Measurements from ENCODE around the gene CNOT1.
"Not testable (repeated sequence)": the region's sequence is repeated elsewhere in the genome, so short reads cannot be mapped to it uniquely, and the experiment has no call there.

Gene CNOT1

GRCh38 chr16:58614860-58615259 is 14.8 kb downstream of the CNOT1 start:
- Histone ChIP-seq H3K27ac (ENCODE audit: insufficient read depth, low read depth, low read length, poor library complexity, severe bottlenecking) (no peak overlapping the region), H3K36me3 (ENCODE audit: control insufficient read depth, insufficient read depth, low read length) (peaks cover 17% of the 10 kb centered on the region), H3K4me3 (ENCODE audit: insufficient read depth, low read depth, low read length) (no peak overlapping the region), H3K4me1 (ENCODE audit: control insufficient read depth, insufficient read depth, low read length) (no peaks in the 10 kb centered on the region), H3K27me3 (ENCODE audit: control insufficient read depth, insufficient read depth, low read length, poor library complexity, severe bottlenecking) (no peaks in the 10 kb centered on the region), H3K9me3 (ENCODE audit: control insufficient read depth, low read length) (no peaks in the 10 kb centered on the region)
- WGBS, 2 experiments, result 95 to 97% methylated on average over 6 of the region's 6 CpGs

DNA sequence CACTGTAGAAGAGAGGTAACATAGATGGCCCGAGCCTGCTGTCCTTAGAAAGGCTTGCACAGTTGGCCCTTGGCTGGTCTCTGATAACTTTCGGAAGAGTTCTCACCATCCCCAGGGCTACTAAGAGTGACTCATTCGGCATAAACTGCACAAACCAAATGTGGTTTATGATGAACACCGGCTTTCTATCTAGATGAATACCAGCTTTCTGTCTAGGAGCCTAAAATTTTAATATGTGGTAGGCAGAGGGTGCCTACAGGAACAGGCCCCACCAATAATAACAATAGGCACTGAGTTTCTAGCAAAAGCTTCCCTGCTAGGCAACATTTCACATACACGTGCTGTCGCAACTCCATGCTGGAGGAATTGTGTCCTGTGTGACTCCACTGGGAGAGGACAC is 15.4 kb downstream of the CNOT1 start:
- H3K27ac ChIP-seq (ENCODE audit: insufficient read depth, low read depth, low read length, poor library complexity, severe bottlenecking), result no peak overlapping the region
- H3K9me3 ChIP-seq (ENCODE audit: control insufficient read depth, low read length), result no peaks in the 10 kb centered on the region
- H3K4me1 ChIP-seq (ENCODE audit: control insufficient read depth, insufficient read depth, low read length), result no peaks in the 10 kb centered on the region
- H3K27me3 ChIP-seq (ENCODE audit: control insufficient read depth, insufficient read depth, low read length, poor library complexity, severe bottlenecking), result no peaks in the 10 kb centered on the region
- H3K36me3 ChIP-seq (ENCODE audit: control insufficient read depth, insufficient read depth, low read length), result peaks cover 12% of the 10 kb centered on the region
- no peak overlapping the region for H3K4me3 ChIP-seq (ENCODE audit: insufficient read depth, low read depth, low read length)
- 81% methylated on average over 6 of the region's 6 CpGs for WGBS, 2 experiments

GRCh38 chr16:58612965-58613364 is 16.7 kb downstream of the CNOT1 start:
- peaks cover 12% of the 10 kb centered on the region for H3K36me3 ChIP-seq (ENCODE audit: control insufficient read depth, insufficient read depth, low read length)
- H3K4me3 ChIP-seq (ENCODE audit: insufficient read depth, low read depth, low read length); H3K27me3 ChIP-seq (ENCODE audit: control insufficient read depth, insufficient read depth, low read length, poor library complexity, severe bottlenecking); H3K4me1 ChIP-seq (ENCODE audit: control insufficient read depth, insufficient read depth, low read length); H3K27ac ChIP-seq (ENCODE audit: insufficient read depth, low read depth, low read length, poor library complexity, severe bottlenecking); H3K9me3 ChIP-seq (ENCODE audit: control insufficient read depth, low read length): not testable (repeated sequence)
- WGBS, 2 experiments, result 94 to 95% methylated on average over 7 of the region's 7 CpGs

DNA sequence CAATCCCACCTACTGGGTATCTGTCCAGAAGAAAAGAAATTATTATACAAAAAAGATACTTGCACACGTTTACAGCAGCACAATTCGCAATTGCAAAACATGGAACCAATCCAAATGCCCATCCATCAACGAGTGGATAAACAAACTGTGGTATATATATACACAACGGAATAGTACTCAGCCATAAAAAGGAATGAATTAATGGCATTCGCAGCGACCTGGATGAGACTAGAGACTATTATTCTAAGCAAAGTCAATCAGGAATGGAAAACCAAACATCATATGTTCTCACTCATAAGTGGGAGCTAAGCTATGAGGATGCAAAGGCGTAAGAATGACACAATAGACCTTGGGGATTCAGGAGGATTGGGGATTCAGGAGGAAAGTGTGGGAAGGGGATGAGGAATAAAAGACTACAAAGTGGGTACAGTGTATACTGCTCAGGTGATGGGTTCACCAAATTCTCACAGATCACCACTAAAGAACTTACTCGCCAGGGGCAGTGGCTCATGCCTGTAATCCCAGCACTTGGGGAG is 21.0 kb downstream of the CNOT1 start:
- Histone ChIP-seq H3K36me3 (ENCODE audit: control insufficient read depth, insufficient read depth, low read length) (peaks cover 23% of the 10 kb centered on the region), H3K27me3 (ENCODE audit: control insufficient read depth, insufficient read depth, low read length, poor library complexity, severe bottlenecking) (no peaks in the 10 kb centered on the region), H3K9me3 (ENCODE audit: control insufficient read depth, low read length) (no peaks in the 10 kb centered on the region), H3K4me3 (ENCODE audit: insufficient read depth, low read depth, low read length) (no peak overlapping the region), H3K4me1 (ENCODE audit: control insufficient read depth, insufficient read depth, low read length) (no peaks in the 10 kb centered on the region), H3K27ac (ENCODE audit: insufficient read depth, low read depth, low read length, poor library complexity, severe bottlenecking) (no peak overlapping the region)
- 79 to 81% methylated on average over 8 of the region's 8 CpGs for WGBS, 2 experiments

- H3K4me1 ChIP-seq (ENCODE audit: control insufficient read depth, insufficient read depth, low read length), result no peaks in the 10 kb centered on the region
- H3K9me3 ChIP-seq (ENCODE audit: control insufficient read depth, low read length), result no peaks in the 10 kb centered on the region
- no peak overlapping the region for H3K4me3 ChIP-seq (ENCODE audit: insufficient read depth, low read depth, low read length)
- H3K27ac ChIP-seq (ENCODE audit: insufficient read depth, low read depth, low read length, poor library complexity, severe bottlenecking), result no peak overlapping the region
- WGBS, 2 experiments, result 96 to 98% methylated on average over 7 of the region's 7 CpGs
- no peaks in the 10 kb centered on the region for H3K27me3 ChIP-seq (ENCODE audit: control insufficient read depth, insufficient read depth, low read length, poor library complexity, severe bottlenecking)
- peaks cover 15% of the 10 kb centered on the region for H3K36me3 ChIP-seq (ENCODE audit: control insufficient read depth, insufficient read depth, low read length)
These were observed 24.1 kb downstream of the CNOT1 start for GRCh38 chr16:58605562-58605961.

DNA sequence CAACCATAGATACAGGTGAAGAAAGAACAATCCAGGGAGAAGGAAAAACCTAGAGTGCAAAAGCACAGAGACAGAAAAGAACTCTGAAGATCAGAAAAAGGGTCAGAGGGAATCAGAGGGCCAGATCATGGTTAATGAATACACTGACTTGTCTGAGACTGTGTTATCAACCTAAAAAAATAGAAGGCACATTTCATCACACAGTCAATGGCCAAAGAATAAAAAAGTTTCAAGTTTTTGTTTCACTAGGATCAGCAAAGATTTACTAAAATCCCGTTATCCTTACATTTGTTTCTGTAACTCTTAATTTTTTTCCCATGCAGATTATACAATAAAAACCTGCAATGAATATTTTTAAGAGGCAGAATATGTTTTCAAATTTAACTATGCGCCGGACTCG is 38.5 kb downstream of the CNOT1 start:
- 54 to 55% methylated on average over 3 to 4 of the region's 4 CpGs for WGBS, 2 experiments
- peaks cover 43% of the 10 kb centered on the region for H3K36me3 ChIP-seq (ENCODE audit: control insufficient read depth, insufficient read depth, low read length)
- H3K4me1 ChIP-seq (ENCODE audit: control insufficient read depth, insufficient read depth, low read length), result no peaks in the 10 kb centered on the region
- H3K27ac ChIP-seq (ENCODE audit: insufficient read depth, low read depth, low read length, poor library complexity, severe bottlenecking), result no peak overlapping the region
- H3K9me3 ChIP-seq (ENCODE audit: control insufficient read depth, low read length), result no peaks in the 10 kb centered on the region
- H3K27me3 ChIP-seq (ENCODE audit: control insufficient read depth, insufficient read depth, low read length, poor library complexity, severe bottlenecking), result no peaks in the 10 kb centered on the region
- no peak overlapping the region for H3K4me3 ChIP-seq (ENCODE audit: insufficient read depth, low read depth, low read length)

DNA sequence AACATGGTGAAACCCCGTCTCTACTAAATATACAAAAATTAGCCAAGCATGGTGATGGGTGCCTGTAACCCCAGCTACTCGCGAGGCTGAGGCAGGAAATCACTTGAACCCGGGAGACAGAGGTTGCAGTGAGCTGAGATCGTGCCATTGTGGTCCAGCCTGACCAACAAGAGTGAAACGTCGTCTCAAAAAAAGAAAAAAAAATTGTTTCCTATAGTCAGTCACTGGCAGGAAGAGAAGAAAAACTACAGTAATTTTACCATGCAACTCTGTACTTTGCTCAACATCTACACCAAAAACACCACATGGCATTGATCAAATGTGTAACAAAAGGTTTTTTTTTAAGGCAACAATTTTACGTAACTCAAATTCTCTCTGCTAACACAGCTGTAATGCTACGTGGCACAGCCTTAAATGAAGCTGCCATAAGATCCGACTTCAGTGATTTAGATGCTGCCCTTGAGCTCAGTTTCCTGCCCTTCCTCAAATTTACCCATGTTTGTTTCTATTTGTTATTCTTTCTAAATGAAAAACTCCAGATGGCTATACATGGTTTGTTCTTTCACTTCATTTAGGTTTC is 40.2 kb downstream of the CNOT1 start:
- Histone ChIP-seq H3K9me3 (ENCODE audit: control insufficient read depth, low read length) (no peaks in the 10 kb centered on the region), H3K4me3 (ENCODE audit: insufficient read depth, low read depth, low read length) (no peak overlapping the region), H3K36me3 (ENCODE audit: control insufficient read depth, insufficient read depth, low read length) (peaks cover 47% of the 10 kb centered on the region), H3K27me3 (ENCODE audit: control insufficient read depth, insufficient read depth, low read length, poor library complexity, severe bottlenecking) (no peaks in the 10 kb centered on the region), H3K27ac (ENCODE audit: insufficient read depth, low read depth, low read length, poor library complexity, severe bottlenecking) (no peak overlapping the region), H3K4me1 (ENCODE audit: control insufficient read depth, insufficient read depth, low read length) (no peaks in the 10 kb centered on the region)
- WGBS, 2 experiments, result 92 to 96% methylated on average over 10 of the region's 10 CpGs

GRCh38 chr16:58588406-58588805 is 41.2 kb downstream of the CNOT1 start:
- no peaks in the 10 kb centered on the region for H3K9me3 ChIP-seq (ENCODE audit: control insufficient read depth, low read length)
- no peaks in the 10 kb centered on the region for H3K4me1 ChIP-seq (ENCODE audit: control insufficient read depth, insufficient read depth, low read length)
- H3K27me3 ChIP-seq (ENCODE audit: control insufficient read depth, insufficient read depth, low read length, poor library complexity, severe bottlenecking), result no peaks in the 10 kb centered on the region
- H3K4me3 ChIP-seq (ENCODE audit: insufficient read depth, low read depth, low read length), result no peak overlapping the region
- H3K36me3 ChIP-seq (ENCODE audit: control insufficient read depth, insufficient read depth, low read length), result peaks cover 47% of the 10 kb centered on the region
- 96% methylated on average over 3 of the region's 3 CpGs for WGBS, 2 experiments
- H3K27ac ChIP-seq (ENCODE audit: insufficient read depth, low read depth, low read length, poor library complexity, severe bottlenecking), result no peak overlapping the region

- Histone ChIP-seq H3K9me3 (ENCODE audit: control insufficient read depth, low read length) (no peaks in the 10 kb centered on the region), H3K4me3 (ENCODE audit: insufficient read depth, low read depth, low read length) (no peak overlapping the region), H3K27me3 (ENCODE audit: control insufficient read depth, insufficient read depth, low read length, poor library complexity, severe bottlenecking) (no peaks in the 10 kb centered on the region), H3K36me3 (ENCODE audit: control insufficient read depth, insufficient read depth, low read length) (peaks cover 54% of the 10 kb centered on the region), H3K27ac (ENCODE audit: insufficient read depth, low read depth, low read length, poor library complexity, severe bottlenecking) (no peak overlapping the region), H3K4me1 (ENCODE audit: control insufficient read depth, insufficient read depth, low read length) (no peaks in the 10 kb centered on the region)
- 92 to 95% methylated on average over 7 of the region's 7 CpGs for WGBS, 2 experiments
These were observed 43.1 kb downstream of the CNOT1 start for GRCh38 chr16:58586340-58587030.

DNA sequence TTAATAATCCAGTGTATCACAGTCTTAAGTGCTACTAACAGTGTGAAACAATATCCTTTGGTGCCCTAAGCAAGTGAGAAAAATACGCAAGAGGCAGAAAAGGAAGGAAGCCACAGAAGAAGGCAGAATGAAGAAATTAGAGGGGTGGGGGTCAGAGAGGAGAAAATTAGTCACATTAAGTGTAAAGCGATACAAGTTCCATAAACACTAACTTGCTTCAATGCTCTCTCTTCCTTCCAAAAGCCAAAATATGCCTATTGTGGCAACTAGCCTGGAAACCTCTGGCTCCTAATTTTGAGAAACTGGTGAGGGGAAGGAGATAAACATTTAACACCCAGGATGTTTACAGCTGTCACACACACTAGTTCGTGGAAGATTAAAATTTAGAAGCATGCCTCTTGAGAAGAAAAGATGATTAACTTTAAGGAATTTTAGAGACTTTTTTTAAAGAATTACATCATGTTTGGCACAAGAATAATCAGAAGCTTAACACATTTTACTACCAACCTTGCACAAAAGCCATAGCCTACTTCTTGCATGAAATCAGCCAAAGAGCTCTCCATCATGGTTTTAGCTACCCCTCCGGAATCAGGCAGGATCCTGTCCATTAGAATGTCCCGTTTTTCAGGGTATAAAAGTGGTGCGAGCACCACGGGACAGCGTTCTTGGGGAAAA is 44.7 kb downstream of the CNOT1 start:
- H3K4me3 ChIP-seq (ENCODE audit: insufficient read depth, low read depth, low read length), result no peak overlapping the region
- H3K9me3 ChIP-seq (ENCODE audit: control insufficient read depth, low read length), result no peaks in the 10 kb centered on the region
- 96 to 97% methylated on average over 7 to 8 of the region's 8 CpGs for WGBS, 2 experiments
- no peaks in the 10 kb centered on the region for H3K4me1 ChIP-seq (ENCODE audit: control insufficient read depth, insufficient read depth, low read length)
- peaks cover 63% of the 10 kb centered on the region for H3K36me3 ChIP-seq (ENCODE audit: control insufficient read depth, insufficient read depth, low read length)
- no peak overlapping the region for H3K27ac ChIP-seq (ENCODE audit: insufficient read depth, low read depth, low read length, poor library complexity, severe bottlenecking)
- no peaks in the 10 kb centered on the region for H3K27me3 ChIP-seq (ENCODE audit: control insufficient read depth, insufficient read depth, low read length, poor library complexity, severe bottlenecking)

Data from ectodermal cell (in vitro differentiated cells).